IPS-NIHi7 (cell line): ENCODE measurements around the gene BAIAP2L2.
"Not testable (repeated sequence)": the region's sequence is repeated elsewhere in the genome, so short reads cannot be mapped to it uniquely, and the experiment has no call there.

Source experiments
- DNase-seq: peaks from one replicate; pipeline ENCODE4 v3.0.0; 2012; ENCODE audit warnings: mixed read lengths; ENCODE audit errors: extremely low spot score

The BAIAP2L2 gene, protein sequence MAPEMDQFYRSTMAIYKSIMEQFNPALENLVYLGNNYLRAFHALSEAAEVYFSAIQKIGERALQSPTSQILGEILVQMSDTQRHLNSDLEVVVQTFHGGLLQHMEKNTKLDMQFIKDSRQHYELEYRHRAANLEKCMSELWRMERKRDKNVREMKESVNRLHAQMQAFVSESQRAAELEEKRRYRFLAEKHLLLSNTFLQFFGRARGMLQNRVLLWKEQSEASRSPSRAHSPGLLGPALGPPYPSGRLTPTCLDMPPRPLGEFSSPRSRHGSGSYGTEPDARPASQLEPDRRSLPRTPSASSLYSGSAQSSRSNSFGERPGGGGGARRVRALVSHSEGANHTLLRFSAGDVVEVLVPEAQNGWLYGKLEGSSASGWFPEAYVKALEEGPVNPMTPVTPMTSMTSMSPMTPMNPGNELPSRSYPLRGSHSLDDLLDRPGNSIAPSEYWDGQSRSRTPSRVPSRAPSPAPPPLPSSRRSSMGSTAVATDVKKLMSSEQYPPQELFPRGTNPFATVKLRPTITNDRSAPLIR

GRCh38 chr22:38110008-38110862 lies at the start of gene BAIAP2L2:
BAIAP2L2 (minus strand) TSS chr22:38110684; CDS start chr22:38110525, 159 bp downstream.
- DNase-seq: no peak

GRCh38 chr22:38155703-38156102 lies 45.2 kb upstream of the BAIAP2L2 start:
- DNase-seq: no peak

DNA sequence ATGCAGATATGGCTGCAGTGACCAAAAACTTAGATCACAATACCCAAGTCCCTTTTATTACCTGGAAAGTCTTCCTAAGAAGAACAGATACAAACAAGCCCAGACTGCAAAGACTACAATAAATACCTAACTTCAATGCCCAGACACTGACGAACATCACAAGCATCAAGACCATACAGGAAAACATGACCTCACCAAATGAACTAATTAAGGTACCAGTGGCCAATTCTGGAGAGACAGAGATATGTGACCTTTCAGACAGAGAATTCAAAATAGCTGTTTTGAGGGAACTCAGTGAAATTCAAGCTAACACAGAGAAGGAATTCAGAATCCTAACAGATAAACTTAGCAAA lies 44.1 kb upstream of the BAIAP2L2 start:
- not testable (repeated sequence) for DNase-seq

GRCh38 chr22:38153821-38154562 lies 43.5 kb upstream of the BAIAP2L2 start:
- DNase-seq: no peak

- no peak for DNase-seq
These were observed 40.6 kb upstream of the BAIAP2L2 start for GRCh38 chr22:38151126-38151500.

DNA sequence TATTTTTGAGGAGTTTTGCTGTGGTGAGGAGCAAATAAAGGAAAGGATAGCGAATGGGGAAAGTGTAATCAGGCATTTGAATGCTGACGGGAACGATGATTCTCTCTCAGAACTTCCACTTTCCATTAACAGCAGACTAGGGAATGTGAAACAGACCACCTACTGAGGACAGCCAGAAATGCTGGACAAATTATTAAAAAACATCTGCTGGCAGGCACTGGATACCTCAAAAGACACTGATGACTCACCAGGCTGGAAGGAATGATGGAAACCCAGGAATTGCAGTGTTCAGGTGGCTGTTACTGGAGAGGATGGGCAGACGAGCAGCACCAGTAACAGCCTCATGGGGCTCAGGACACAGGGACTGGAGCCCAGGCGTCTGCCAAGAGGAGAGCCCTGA lies 37.8 kb upstream of the BAIAP2L2 start:
- no peak for DNase-seq

GRCh38 chr22:38146166-38146565 lies 35.7 kb upstream of the BAIAP2L2 start:
- not testable (repeated sequence) for DNase-seq

DNA sequence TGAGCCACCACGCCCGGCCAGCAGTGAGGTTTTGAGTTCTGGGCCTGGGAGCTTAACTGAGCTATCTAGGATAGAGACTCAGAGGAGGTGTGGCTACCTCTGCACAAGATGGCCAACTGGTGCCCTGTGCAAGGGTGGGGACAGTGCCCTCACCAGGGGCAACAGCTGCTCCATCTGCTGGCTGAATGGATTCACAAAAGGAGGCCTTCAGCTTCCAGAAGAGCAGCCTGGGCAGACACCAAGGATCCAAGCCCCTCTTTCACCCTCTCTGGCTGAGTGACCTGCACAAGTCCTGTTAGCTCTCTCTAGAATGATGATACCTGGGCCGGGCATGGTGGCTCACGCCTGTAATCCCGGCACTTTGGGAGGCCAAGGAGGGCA lies 33.5 kb upstream of the BAIAP2L2 start:
- DNase-seq: peak; percentile 49

GRCh38 chr22:38142606-38143005 lies 32.1 kb upstream of the BAIAP2L2 start:
- DNase-seq: no peak

DNA sequence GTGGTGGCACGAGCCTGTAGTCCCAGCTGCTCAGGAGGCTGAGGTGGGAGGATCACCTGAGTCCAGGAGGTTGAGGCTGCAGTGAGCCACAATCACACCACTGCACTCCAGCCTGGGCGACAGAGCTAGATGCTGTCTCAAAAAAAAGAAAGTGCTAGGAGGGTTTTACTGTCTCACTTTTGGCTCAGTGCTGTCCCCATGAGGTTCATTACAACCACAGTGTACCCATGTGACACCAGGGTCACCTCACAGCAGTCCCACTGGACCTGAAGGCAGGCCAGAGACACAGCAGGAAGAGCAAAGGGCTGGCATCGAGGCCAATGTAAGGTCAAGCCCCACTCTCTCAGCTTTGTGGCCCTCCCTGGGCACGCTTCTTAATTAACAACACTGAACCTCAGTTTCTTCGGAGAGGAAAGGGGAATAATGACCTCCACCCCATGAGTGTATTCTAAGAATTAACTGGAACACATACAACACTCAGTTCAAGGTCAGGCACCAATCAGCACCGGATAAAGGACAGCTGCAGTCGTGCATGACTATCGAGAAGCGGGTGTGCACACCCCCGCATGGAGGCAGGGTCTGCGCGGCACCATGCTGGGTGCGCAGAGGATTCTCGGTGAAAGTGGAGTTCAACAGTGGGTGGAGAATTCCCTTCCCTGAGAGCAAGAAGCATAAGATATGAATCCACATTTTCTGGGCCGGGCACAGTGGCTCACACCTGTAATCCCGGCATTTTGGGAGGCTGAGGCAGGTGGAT lies 30.9 kb upstream of the BAIAP2L2 start:
- peak; percentile 8 for DNase-seq

GRCh38 chr22:38139901-38140300 lies 29.4 kb upstream of the BAIAP2L2 start:
- DNase-seq: peak; percentile 8

DNA sequence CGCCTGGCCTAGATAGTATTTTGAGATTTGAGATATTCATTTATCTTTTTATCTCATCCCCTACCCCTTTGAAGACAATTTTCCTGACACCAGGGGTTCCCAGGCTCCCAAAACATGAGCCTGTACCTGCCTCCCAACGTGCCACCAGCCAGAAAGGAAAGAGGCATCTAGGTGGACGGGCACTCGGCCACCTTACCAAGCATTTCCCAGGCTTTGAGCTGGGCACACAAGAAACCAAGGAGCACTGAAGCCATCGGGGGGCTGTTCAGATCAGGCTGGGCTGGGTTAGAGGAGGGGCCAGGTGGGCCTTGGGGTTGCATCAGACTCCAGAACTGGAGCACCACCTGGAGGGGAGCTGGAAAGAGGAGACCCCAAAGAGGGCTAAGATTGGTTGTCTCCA lies 28.5 kb upstream of the BAIAP2L2 start:
- peak; percentile 21 for DNase-seq

DNA sequence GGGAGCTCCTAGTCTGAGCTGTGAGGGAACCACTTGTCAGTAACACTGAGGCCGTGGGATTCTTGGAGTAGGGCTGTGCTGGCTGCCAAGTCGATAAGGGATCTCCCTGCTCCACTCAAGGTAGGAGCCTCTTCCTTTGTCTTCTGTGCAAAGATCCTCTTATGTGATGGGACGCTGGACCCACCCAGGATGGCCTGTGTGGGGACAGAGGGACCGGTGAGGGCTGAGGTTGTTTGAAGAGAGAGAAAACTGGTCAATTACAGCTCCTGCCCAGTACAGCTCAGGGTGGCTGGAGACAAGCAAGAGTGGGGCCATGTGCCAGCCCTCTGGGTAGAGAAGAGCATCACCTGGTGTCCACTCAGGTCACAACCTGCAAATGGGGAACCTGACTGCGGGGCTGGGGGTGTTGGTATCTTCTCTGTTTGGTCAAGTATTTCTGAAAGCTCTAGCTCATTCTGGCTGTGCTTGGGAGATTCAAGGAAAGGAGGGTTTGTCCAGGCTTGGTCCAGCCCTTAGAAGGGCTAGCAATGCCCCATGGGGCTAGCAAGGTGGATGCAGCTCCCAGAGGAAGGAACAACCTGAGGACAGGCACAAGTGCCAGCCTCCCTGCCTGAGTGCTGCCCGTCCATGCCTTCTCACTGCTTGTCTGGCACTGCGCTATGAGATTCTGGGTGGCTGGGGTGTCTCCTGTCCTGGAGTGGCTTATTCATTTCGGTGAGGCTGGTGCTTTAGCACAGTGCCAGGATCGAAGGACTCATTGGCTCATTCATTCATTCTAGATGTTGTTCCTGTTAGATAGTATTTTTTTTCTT lies 27.6 kb upstream of the BAIAP2L2 start:
- peak; percentile 12 for DNase-seq

DNA sequence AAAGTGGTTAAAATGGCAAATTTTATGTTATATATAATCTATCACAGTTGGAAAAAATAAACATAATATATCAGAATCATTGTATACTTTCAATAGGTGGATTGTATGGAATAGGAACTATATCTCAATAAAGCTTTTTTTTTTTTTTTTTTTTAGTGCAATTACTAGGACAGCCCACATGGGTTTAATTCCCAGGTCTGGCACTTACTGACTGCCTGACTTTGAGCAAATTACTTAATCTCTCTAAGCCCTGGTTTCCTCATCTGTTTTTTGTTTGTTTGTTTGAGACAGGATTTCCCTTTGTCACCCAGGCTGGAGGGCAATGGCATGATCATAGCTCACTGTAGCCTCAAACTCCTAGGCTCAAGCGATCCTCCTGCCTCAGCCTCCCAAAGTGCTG lies 26.1 kb upstream of the BAIAP2L2 start:
- DNase-seq: no peak

DNA sequence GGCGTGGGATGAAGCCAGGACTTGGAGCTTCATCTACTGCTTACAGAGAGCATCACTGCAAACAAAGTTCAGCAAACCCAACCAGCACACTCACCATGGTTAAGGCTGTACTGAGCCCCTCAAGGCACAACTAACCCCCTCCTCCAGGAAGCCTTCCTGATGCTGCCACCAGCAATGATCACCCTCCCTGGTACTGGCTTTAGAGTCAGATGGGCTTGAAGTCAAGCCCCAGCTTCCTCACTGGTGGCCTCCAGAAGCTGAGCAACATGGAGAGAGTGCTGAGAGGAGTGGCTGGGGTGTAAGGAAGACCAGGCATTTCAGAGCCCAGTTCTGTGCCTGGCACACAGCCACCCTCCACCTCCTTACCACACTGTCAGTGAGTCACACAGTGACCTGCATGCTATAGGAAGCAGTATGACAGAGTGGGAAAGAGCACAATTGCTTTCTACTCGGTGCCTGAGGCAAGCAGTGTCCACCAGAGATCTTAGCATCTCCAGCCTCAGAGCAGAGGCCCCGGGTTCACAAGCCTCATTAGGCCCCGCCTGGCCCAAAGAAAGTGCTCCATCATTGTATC lies 24.7 kb upstream of the BAIAP2L2 start:
- peak; percentile 5 for DNase-seq

GRCh38 chr22:38133331-38133730 lies 22.8 kb upstream of the BAIAP2L2 start:
- no peak for DNase-seq

DNA sequence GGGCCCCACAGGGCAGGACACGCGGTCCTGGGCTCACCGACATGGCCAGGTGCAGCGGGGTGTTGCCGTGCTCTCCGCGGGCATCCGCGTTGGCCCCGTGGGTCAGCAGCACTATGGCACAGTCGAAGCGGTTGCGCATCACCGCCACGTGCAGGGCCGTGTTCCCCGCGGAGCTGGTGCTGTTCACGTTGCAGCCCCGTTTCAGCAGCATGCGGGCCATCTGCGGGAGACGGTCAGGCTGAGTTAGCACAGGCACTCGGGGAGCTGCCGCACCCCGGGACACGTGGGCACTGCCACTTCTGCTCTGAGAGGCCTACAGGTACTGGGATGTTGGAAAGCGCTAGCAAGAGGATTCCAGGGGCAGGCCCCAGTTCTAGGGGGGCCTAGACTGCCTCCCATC lies 22.3 kb upstream of the BAIAP2L2 start:
- DNase-seq: no peak

GRCh38 chr22:38132136-38132535 lies 21.7 kb upstream of the BAIAP2L2 start:
- no peak for DNase-seq

- no peak for DNase-seq
These were observed 20.9 kb upstream of the BAIAP2L2 start for GRCh38 chr22:38131399-38131798.

DNA sequence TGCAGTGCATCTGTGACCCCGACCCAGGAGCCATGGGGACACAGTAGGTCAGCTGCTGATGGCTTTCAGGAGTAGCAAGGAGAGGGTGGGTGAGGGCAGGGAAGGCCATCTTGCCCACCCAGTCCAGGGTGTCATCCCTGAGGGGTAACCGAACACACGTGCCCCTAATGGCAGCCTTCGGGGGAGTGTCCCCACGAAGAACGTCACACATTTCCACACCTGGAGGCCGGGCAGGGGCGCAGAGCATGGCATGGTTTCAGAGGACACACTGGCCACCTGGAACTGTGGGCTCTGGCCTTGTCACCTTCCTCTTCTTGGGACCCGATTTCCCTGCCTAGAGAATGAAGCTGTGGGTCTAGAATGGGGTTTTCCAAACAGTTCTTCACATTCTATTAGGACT lies 19.4 kb upstream of the BAIAP2L2 start:
- DNase-seq: no peak
